Neural progenitor cell (in vitro differentiated cells): ENCODE data around the gene TBC1D9. TPM values are rescaled to one million over a fixed set of nuclear protein-coding genes. Genes with fewer than 3 reads are reported as not detected.

Experiments used
- DNase-seq: peaks from one replicate; pipeline ENCODE4 v3.0.0-alpha.2; 2016; ENCODE audit warnings: low spot score
- H2AFZ ChIP-seq: fragments of 200-600 bp; sonication (generic); replicated peaks from 2 replicates; pipeline ENCODE4 v1.6.1; 2016; ENCODE audit warnings: antibody characterized with exemption
- H3F3A ChIP-seq: fragments of 200-600 bp; sonication (generic); 2 replicates; pipeline ENCODE4 v1.6.1; 2016; ENCODE audit warnings: antibody characterized with exemption, low read depth
- H3K27ac ChIP-seq: fragments of 200-600 bp; sonication (generic); 2 replicates; pipeline ENCODE4 v1.5.1; 2016; ENCODE audit warnings: mild to moderate bottlenecking
- H3K27me3 ChIP-seq: fragments of 200-600 bp; sonication (generic); 2 replicates; pipeline ENCODE4 v1.6.1; 2016; ENCODE audit warnings: mild to moderate bottlenecking, moderate library complexity
- H3K36me3 ChIP-seq: fragments of 200-600 bp; sonication (generic); 2 replicates; pipeline ENCODE4 v1.5.1; 2016
- H3K4me1 ChIP-seq: fragments of 200-600 bp; sonication (generic); 2 replicates; pipeline ENCODE4 v1.6.1; 2016; ENCODE audit warnings: mixed run types
- H3K4me2 ChIP-seq: fragments of 200-600 bp; sonication (generic); 2 replicates; pipeline ENCODE4 v1.6.1; 2016
- H3K4me3 ChIP-seq: fragments of 200-600 bp; sonication (generic); 2 replicates; pipeline ENCODE4 v1.5.1; 2016
- H3K79me2 ChIP-seq: fragments of 200-600 bp; sonication (generic); 2 replicates; pipeline ENCODE4 v1.6.1; 2016; ENCODE audit warnings: low read depth
- H3K9ac ChIP-seq: fragments of 200-600 bp; sonication (generic); 2 replicates; pipeline ENCODE4 v1.6.1; 2016
- H3K9me3 ChIP-seq: fragments of 200-600 bp; sonication (generic); 2 replicates; pipeline ENCODE4 v1.5.1; 2016; ENCODE audit warnings: low read depth
- H4K20me1 ChIP-seq: fragments of 200-600 bp; sonication (generic); 2 replicates; pipeline ENCODE4 v1.6.1; 2016; ENCODE audit warnings: low read depth
- H3K27ac Mint-ChIP-seq: 3 replicates; pipeline ENCODE4 v1.8.0; 2021; ENCODE audit warnings: mixed read lengths
- H3K27me3 Mint-ChIP-seq: 2 replicates; pipeline ENCODE4 v1.8.0; 2022; ENCODE audit warnings: low read depth, mild to moderate bottlenecking, inconsistent platforms, moderate library complexity, mixed read lengths; ENCODE audit not compliant: insufficient read depth
- H3K36me3 Mint-ChIP-seq: 3 replicates; pipeline ENCODE4 v1.8.0; 2021; ENCODE audit warnings: mixed read lengths
- H3K4me1 Mint-ChIP-seq: 3 replicates; pipeline ENCODE4 v1.8.0; 2021; ENCODE audit warnings: mixed read lengths
- H3K4me3 Mint-ChIP-seq: 3 replicates; pipeline ENCODE4 v1.8.0; 2021; ENCODE audit warnings: mild to moderate bottlenecking, moderate library complexity, mixed read lengths
- H3K9me3 Mint-ChIP-seq: 3 replicates; pipeline ENCODE4 v1.8.0; 2020; ENCODE audit warnings: mixed read lengths
- EZH2 ChIP-seq: fragments of 200-600 bp; sonication (generic); IDR thresholded peaks from 2 replicates; pipeline ENCODE4 v1.6.1; 2017; ENCODE audit warnings: antibody characterized with exemption, mild to moderate bottlenecking, moderate library complexity
- EZH2phosphoT487 ChIP-seq: fragments of 200-600 bp; sonication (generic); IDR thresholded peaks from 2 replicates; pipeline ENCODE4 v1.6.1; 2017; ENCODE audit warnings: antibody characterized with exemption
- total RNA-seq: library from RNA; depleted of rRNA; stranded (reverse); fragments of >200 nt; gene quantifications from 2 replicates; pipeline ENCODE4 v1.2.3, GENCODE V29; 2015; ENCODE audit warnings: low replicate concordance
- TF ChIP-seq, protein P1 (sequence below): fragments of 200-600 bp; sonication (generic); IDR thresholded peaks from 2 replicates; pipeline ENCODE4 v1.5.1; 2017; ENCODE audit warnings: antibody characterized with exemption, mild to moderate bottlenecking

The TBC1D9 gene
- total RNA-seq, 1 donor from 2014 or later = 11.3 TPM

DNA sequence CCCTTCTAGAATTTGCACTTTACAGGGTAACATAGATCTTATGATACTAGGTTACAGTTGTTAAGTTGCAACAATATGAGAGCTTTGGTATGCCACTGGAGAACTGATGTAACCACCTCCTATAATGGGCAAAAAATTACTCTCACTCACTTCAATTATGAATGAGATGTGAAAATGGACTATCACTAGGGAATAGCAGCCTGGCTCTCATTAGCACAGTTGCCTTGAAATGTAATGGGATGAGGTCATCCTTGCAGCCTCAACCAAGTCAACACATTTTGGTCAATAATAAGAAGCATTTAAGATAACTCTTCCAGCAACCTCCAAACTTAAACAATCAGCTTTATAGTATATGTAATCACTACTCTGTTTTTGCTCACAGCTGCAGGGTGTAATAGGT is 69.4 kb downstream of the TBC1D9 start:
- no peak overlapping the region for H3K4me3 Mint-ChIP-seq
- H3K36me3 Mint-ChIP-seq = peaks cover 5% of the 10 kb centered on the region
- peaks cover 18% of the 10 kb centered on the region for H3K4me1 Mint-ChIP-seq
- H3K4me2 ChIP-seq = no peak overlapping the region
- H3F3A ChIP-seq = no peaks in the 10 kb centered on the region
- H3K4me3 ChIP-seq = no peak overlapping the region
- no peak overlapping the region for H3K27ac Mint-ChIP-seq
- H3K27me3 ChIP-seq = no peaks in the 10 kb centered on the region
- H3K79me2 ChIP-seq = no peaks in the 10 kb centered on the region
- TF ChIP-seq EZH2phosphoT487 (no peak), EZH2 (no peak)
- TF ChIP-seq, protein P1, sequence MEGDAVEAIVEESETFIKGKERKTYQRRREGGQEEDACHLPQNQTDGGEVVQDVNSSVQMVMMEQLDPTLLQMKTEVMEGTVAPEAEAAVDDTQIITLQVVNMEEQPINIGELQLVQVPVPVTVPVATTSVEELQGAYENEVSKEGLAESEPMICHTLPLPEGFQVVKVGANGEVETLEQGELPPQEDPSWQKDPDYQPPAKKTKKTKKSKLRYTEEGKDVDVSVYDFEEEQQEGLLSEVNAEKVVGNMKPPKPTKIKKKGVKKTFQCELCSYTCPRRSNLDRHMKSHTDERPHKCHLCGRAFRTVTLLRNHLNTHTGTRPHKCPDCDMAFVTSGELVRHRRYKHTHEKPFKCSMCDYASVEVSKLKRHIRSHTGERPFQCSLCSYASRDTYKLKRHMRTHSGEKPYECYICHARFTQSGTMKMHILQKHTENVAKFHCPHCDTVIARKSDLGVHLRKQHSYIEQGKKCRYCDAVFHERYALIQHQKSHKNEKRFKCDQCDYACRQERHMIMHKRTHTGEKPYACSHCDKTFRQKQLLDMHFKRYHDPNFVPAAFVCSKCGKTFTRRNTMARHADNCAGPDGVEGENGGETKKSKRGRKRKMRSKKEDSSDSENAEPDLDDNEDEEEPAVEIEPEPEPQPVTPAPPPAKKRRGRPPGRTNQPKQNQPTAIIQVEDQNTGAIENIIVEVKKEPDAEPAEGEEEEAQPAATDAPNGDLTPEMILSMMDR = no peak
- H3K27me3 Mint-ChIP-seq = peaks cover 2% of the 10 kb centered on the region
- H3K9me3 ChIP-seq = no peaks in the 10 kb centered on the region
- H4K20me1 ChIP-seq = no peaks in the 10 kb centered on the region
- no peaks in the 10 kb centered on the region for H3K9me3 Mint-ChIP-seq
- DNase-seq = no peak
- peaks cover 6% of the 10 kb centered on the region for H3K4me1 ChIP-seq
- no peak overlapping the region for H3K27ac ChIP-seq
- no peak overlapping the region for H2AFZ ChIP-seq
- H3K36me3 ChIP-seq = no peaks in the 10 kb centered on the region
- H3K9ac ChIP-seq = no peak overlapping the region

DNA sequence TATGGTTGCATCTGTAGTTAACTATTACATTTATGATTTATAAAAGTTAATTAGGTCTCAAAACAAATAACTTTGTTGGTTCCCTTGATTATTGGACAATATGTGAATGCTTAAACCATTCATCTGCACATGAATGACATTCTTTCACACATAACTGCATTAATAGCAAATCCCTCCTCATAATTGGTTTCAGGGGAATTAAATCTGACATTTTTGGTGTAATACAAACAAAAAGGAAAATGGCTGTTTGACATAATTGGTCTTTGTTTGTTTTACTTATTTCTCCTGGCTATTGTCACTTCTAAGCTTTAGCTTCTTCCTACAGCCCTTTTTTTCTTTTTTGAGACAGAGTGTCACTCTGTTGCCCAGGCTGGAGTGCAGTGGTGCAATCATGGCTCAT is 71.9 kb downstream of the TBC1D9 start:
- TF ChIP-seq, protein P1 = no peak
- TF ChIP-seq EZH2 (no peak), EZH2phosphoT487 (no peak)
- H3K4me3 ChIP-seq = no peak overlapping the region
- Mint-ChIP-seq H3K4me3 (no peak overlapping the region), H3K27me3 (peaks cover 3% of the 10 kb centered on the region), H3K4me1 (peaks cover 5% of the 10 kb centered on the region), H3K27ac (no peak overlapping the region), H3K9me3 (no peaks in the 10 kb centered on the region), H3K36me3 (peaks cover 16% of the 10 kb centered on the region)
- no peak overlapping the region for H3K4me2 ChIP-seq
- H3K4me1 ChIP-seq = no peaks in the 10 kb centered on the region
- H3K9ac ChIP-seq = no peak overlapping the region
- no peaks in the 10 kb centered on the region for H3K36me3 ChIP-seq
- no peaks in the 10 kb centered on the region for H4K20me1 ChIP-seq
- H3K79me2 ChIP-seq = no peaks in the 10 kb centered on the region
- DNase-seq = no peak
- H2AFZ ChIP-seq = no peak overlapping the region
- H3F3A ChIP-seq = no peaks in the 10 kb centered on the region
- H3K9me3 ChIP-seq = no peaks in the 10 kb centered on the region
- no peaks in the 10 kb centered on the region for H3K27me3 ChIP-seq
- H3K27ac ChIP-seq = no peak overlapping the region

DNA sequence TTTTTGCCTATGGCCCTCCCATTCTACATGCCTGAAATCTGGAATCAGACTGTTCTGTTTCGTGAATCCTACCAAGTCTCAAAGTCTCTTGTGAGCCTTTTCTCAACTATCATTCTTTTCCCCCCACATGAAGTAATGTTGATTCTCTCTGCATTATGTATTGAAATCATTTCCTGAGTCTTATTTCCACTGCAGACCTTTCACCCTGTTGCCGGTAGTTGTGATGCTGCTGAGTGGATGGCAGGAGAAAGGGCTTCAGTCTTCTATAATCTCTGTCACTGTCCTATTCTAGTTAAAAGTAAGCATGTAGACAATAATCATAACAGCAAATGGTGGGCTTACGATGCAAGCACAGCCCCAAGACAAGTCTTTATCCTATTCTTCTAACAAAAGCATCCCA is 75.0 kb downstream of the TBC1D9 start:
- Mint-ChIP-seq H3K27me3 (peaks cover 3% of the 10 kb centered on the region), H3K36me3 (peaks cover 42% of the 10 kb centered on the region), H3K9me3 (no peaks in the 10 kb centered on the region), H3K4me1 (peaks cover 2% of the 10 kb centered on the region), H3K27ac (no peak overlapping the region), H3K4me3 (no peak overlapping the region)
- no peaks in the 10 kb centered on the region for H3K9me3 ChIP-seq
- no peaks in the 10 kb centered on the region for H3K36me3 ChIP-seq
- no peaks in the 10 kb centered on the region for H3F3A ChIP-seq
- no peak overlapping the region for H3K4me3 ChIP-seq
- no peak overlapping the region for H2AFZ ChIP-seq
- H3K9ac ChIP-seq = no peak overlapping the region
- H3K79me2 ChIP-seq = no peaks in the 10 kb centered on the region
- H3K27ac ChIP-seq = no peak overlapping the region
- H3K27me3 ChIP-seq = no peaks in the 10 kb centered on the region
- no peak overlapping the region for H3K4me2 ChIP-seq
- no peaks in the 10 kb centered on the region for H3K4me1 ChIP-seq
- TF ChIP-seq EZH2phosphoT487 (no peak), EZH2 (no peak)
- TF ChIP-seq, protein P1 = no peak
- no peak for DNase-seq
- no peaks in the 10 kb centered on the region for H4K20me1 ChIP-seq
